Fibroblast of villous mesenchyme (primary cell): ENCODE measurements around the gene RHBDL2. TPM values are rescaled to one million over a fixed set of nuclear protein-coding genes. Genes with fewer than 3 reads are reported as not detected.
"Not testable (repeated sequence)": the region's sequence is repeated elsewhere in the genome, so short reads cannot be mapped to it uniquely, and the experiment has no call there.

Source experiments
- DNase-seq: peaks from one replicate; pipeline ENCODE4 v3.0.0-alpha.2; 2010; ENCODE audit warnings: low read depth
- H3K4me3 ChIP-seq: 2 replicates; pipeline ENCODE4 v1.5.1; 2011; ENCODE audit warnings: low read depth, mild to moderate bottlenecking, low read length
- CTCF ChIP-seq: IDR thresholded peaks from 2 replicates; pipeline ENCODE4 v1.5.1; 2012; ENCODE audit warnings: low read depth, mild to moderate bottlenecking, low read length; ENCODE audit not compliant: insufficient read depth
- total RNA-seq: library from RNA; depleted of rRNA; stranded (reverse); fragments of >200 nt; gene quantifications from 2 replicates; pipeline ENCODE4 v1.2.3, GENCODE V29; 2012

Gene RHBDL2
- total RNA-seq, 1 donor, result 1.7 TPM

DNA sequence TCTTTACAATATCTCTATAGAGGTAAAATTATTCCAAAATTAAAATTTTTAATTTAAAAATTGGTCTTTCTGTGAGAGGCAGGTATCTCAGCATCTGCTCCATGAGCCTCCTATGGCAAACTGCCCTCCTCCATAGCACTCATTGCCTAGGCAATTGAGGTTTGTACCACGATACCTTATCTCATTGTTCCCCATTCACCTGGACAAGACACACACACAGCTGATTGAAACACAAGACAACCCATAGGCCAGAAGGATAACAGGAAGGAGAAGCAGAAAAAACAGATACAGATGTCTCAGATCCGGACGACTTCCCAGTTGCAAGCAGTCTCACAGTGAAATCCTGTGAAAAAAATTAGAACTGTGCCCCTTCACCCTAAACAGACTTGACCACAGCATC is 24.3 kb downstream of the RHBDL2 start:
- DNase-seq, result no peak
- TF ChIP-seq CTCF, result no peak
- H3K4me3 ChIP-seq, result no peak overlapping the region

DNA sequence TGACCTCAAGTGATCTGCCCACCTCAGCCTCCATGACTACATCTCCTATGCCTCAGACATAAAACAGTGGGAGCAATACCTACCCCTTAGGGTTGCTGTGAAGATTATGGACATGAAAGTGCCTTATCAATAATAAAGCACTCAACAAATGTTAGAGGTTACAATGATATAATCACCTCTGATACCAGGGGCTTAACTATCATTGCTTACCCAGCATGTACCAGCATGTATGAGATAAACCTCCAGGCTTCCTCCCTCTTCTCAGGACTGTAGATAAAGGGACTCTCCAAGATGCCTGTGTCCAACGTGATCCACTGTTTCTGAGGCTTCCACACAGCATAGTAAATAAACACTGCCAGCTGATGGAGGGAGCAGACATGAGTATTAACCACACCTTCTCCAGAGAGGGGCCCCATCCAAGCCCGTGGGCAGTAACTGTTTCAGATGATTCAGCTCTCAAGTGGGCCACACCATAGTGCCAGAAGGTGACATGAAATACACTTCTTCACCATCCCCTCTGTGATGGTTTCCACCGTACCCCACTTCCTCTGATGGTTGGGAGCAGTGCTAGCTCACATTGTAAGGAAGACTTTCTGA is 26.2 kb downstream of the RHBDL2 start:
- no peak for DNase-seq
- TF ChIP-seq CTCF, result no peak

GRCh38 chr1:38914908-38915307 is 26.7 kb downstream of the RHBDL2 start:
- not testable (repeated sequence) for DNase-seq

More for the DNA sequence above, 26.2 kb downstream of the RHBDL2 start:
- H3K4me3 ChIP-seq, result no peak overlapping the region

GRCh38 chr1:38908821-38909220 is 32.8 kb downstream of the RHBDL2 start:
- H3K4me3 ChIP-seq, result no peak overlapping the region
- DNase-seq, result no peak
- no peak for TF ChIP-seq CTCF

More at GRCh38 chr1:38914908-38915307, 26.7 kb downstream of the RHBDL2 start:
- H3K4me3 ChIP-seq, result not testable (repeated sequence)

GRCh38 chr1:38905985-38906384 is 35.6 kb downstream of the RHBDL2 start:
- no peak for DNase-seq
- TF ChIP-seq CTCF, result no peak

GRCh38 chr1:38899560-38899959 is 42.1 kb downstream of the RHBDL2 start:
- no peak for DNase-seq
- TF ChIP-seq CTCF, result no peak
- H3K4me3 ChIP-seq, result no peak overlapping the region

More at GRCh38 chr1:38905985-38906384, 35.6 kb downstream of the RHBDL2 start:
- no peak overlapping the region for H3K4me3 ChIP-seq

DNA sequence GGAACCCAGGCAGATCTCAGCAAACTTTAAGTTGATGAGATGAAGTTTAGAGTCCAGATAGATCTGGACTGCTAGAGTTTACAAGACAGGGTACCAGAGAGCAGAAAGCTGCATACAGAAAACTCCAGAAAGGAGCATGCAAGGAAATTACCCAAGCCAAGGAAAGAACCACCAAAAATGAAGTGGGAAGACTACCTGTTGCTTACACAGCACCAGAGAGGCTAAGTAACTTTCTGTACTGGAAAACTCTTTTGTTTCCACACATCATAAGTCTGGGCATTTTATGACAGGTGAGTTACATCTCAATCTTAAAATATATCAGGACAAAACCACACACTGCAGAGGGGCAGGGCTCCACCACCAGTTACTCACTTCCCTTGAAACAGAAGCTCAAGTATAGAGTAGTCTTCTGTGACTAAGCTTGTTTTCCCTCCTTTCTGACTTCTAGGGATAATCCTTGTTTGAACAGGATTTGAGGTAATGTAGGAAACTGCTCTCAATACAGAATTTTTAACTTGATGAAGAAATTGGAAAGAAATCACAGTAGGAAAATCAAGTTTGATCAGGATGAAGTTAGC is 42.9 kb downstream of the RHBDL2 start:
- DNase-seq, result no peak
- TF ChIP-seq CTCF, result no peak

More for the DNA sequence above, 42.9 kb downstream of the RHBDL2 start:
- H3K4me3 ChIP-seq, result no peak overlapping the region
